HepG2 (cell line): ENCODE data around the gene CHST6. TPM values are rescaled to one million over a fixed set of nuclear protein-coding genes. Genes with fewer than 3 reads are reported as not detected.

Experiments used
- BCL3 ChIP-seq: sonication (generic); formaldehyde crosslinking; IDR thresholded peaks from 2 replicates; pipeline ENCODE4 v1.5.1; 2020; ENCODE audit warnings: mild to moderate bottlenecking, missing genetic modification reagents, moderate library complexity
- CREB3 ChIP-seq: sonication (generic); formaldehyde crosslinking; IDR thresholded peaks from 2 replicates; pipeline ENCODE4 v1.5.0; 2020; ENCODE audit warnings: missing genetic modification reagents
- DMTF1 ChIP-seq: sonication (generic); formaldehyde crosslinking; IDR thresholded peaks from 2 replicates; pipeline ENCODE4 v1.4.0; 2020; ENCODE audit warnings: mild to moderate bottlenecking, missing genetic modification reagents
- HBP1 ChIP-seq: IDR thresholded peaks from 2 replicates; pipeline ENCODE4 v1.6.1; 2016; ENCODE audit warnings: low read depth, control low read depth
- MIER2 ChIP-seq: IDR thresholded peaks from 2 replicates; pipeline ENCODE4 v1.6.1; 2016; ENCODE audit warnings: missing biosample characterization, missing genetic modification reagents
- MZF1 ChIP-seq: sonication (generic); formaldehyde crosslinking; IDR thresholded peaks from 2 replicates; pipeline ENCODE4 v1.8.1; 2023; ENCODE audit warnings: mild to moderate bottlenecking, missing genetic modification reagents, borderline replicate concordance
- PAX8 ChIP-seq: sonication (generic); formaldehyde crosslinking; IDR thresholded peaks from 2 replicates; pipeline ENCODE4 v1.8.0; 2022; ENCODE audit warnings: mild to moderate bottlenecking, missing genetic modification reagents, borderline replicate concordance
- PHF8 ChIP-seq: sonication (generic); formaldehyde crosslinking; IDR thresholded peaks from 2 replicates; pipeline ENCODE4 v1.5.0; 2020; ENCODE audit warnings: missing genetic modification reagents
- PLSCR1 ChIP-seq: sonication (generic); formaldehyde crosslinking; IDR thresholded peaks from 2 replicates; pipeline ENCODE4 v1.5.0; 2020; ENCODE audit warnings: missing genetic modification reagents, mild to moderate bottlenecking, borderline replicate concordance
- RNF2 ChIP-seq: fragments of 450-650 bp; conservative IDR thresholded peaks from 2 replicates; pipeline ENCODE4 v1.6.1; 2016; ENCODE audit warnings: low read depth
- TOPORS ChIP-seq: sonication (generic); formaldehyde crosslinking; IDR thresholded peaks from 2 replicates; pipeline ENCODE4 v1.8.0; 2023; ENCODE audit warnings: mild to moderate bottlenecking, missing genetic modification reagents
- ZNF432 ChIP-seq: sonication (generic); formaldehyde crosslinking; IDR thresholded peaks from 2 replicates; pipeline ENCODE4 v1.5.0; 2020; ENCODE audit warnings: missing genetic modification reagents, mild to moderate bottlenecking, borderline replicate concordance
- ZNF574 ChIP-seq: sonication (generic); formaldehyde crosslinking; IDR thresholded peaks from 2 replicates; pipeline ENCODE4 v1.4.0; 2020; ENCODE audit warnings: missing genetic modification reagents
- ZNF800 ChIP-seq: sonication (generic); formaldehyde crosslinking; IDR thresholded peaks from 2 replicates; pipeline ENCODE4 v1.4.0; 2020; ENCODE audit warnings: missing genetic modification reagents
- ZSCAN20 ChIP-seq: sonication (generic); formaldehyde crosslinking; IDR thresholded peaks from 2 replicates; pipeline ENCODE4 v1.4.0; 2020; ENCODE audit warnings: missing genetic modification reagents, mild to moderate bottlenecking, borderline replicate concordance
- polyA plus RNA-seq, 8 experiments: library from polyadenylated mRNA; depleted of rRNA in 3 of 8; stranded (reverse) in 7 of 8; unstranded in 1 of 8; fragments of >200 nt; fragmentation: Illumina TruSeq in 4 of 8; extraction: Trizol in 4 of 8; gene quantifications; 2 replicates each; pipeline versions ENCODE4 v1.2.1 to v1.2.3, GENCODE V29; 2011 to 2016; ENCODE audit warnings: low read depth in 4 of 8, missing spikeins in 1 of 8, mixed read lengths in 1 of 8; ENCODE audit not compliant: insufficient read depth in 1 of 8
- total RNA-seq, 5 experiments: library from RNA; depleted of rRNA; stranded (reverse); fragments of >200 nt; fragmentation: Illumina TruSeq; extraction: Trizol; gene quantifications; 2 replicates each; pipeline ENCODE4 v1.2.3, GENCODE V29; 2016; ENCODE audit warnings: low read depth in 1 of 5

The CHST6 gene
- total and polyA plus RNA-seq, 2 of the 13 experiments (the other 11 are each of a cell fraction or from before 2014, with no cell fraction given), result 0.18 to 0.91 TPM

- TF ChIP-seq DMTF1 (CRISPR knock-in tag) (peak; percentile 96), PAX8 (CRISPR knock-in tag) (no peak), TOPORS (CRISPR knock-in tag) (peak; percentile 98), PHF8 (CRISPR knock-in tag) (peak; percentile 89), RNF2 (peak; percentile 98), MZF1 (peak; percentile 70; the same call in 1 of the 2 replicates), HBP1 (peak; percentile 94), ZNF432 (CRISPR knock-in tag) (no peak), ZSCAN20 (CRISPR knock-in tag) (peak; percentile 97), BCL3 (CRISPR knock-in tag) (peak; percentile 98), CREB3 (CRISPR knock-in tag) (peak; percentile 76; the same call in 1 of the 2 replicates), ZNF574 (CRISPR knock-in tag) (peak; percentile 99), MIER2 (CRISPR knock-in tag) (no peak), PLSCR1 (CRISPR knock-in tag) (peak; percentile 77; the same call in 1 of the 2 replicates), ZNF800 (CRISPR knock-in tag) (peak; percentile 20; the same call in 1 of the 2 replicates)
These were observed 62.2 kb downstream of the CHST6 start, which contains the start of gene CFDP1 (continued) for GRCh38 chr16:75432828-75433731.
